Activated CD4-positive, alpha-beta T cell treated with anti-CD3 and anti-CD28 coated beads, Interleukin-2, amount 50 U/mL, for 48 hours (primary cell): ENCODE data around the gene TBX18.

ENCODE experiments used
- DNase-seq, 2 experiments: peaks; one replicate each; pipeline ENCODE4 v3.0.0-alpha.2; 2020

The TBX18 gene

DNA sequence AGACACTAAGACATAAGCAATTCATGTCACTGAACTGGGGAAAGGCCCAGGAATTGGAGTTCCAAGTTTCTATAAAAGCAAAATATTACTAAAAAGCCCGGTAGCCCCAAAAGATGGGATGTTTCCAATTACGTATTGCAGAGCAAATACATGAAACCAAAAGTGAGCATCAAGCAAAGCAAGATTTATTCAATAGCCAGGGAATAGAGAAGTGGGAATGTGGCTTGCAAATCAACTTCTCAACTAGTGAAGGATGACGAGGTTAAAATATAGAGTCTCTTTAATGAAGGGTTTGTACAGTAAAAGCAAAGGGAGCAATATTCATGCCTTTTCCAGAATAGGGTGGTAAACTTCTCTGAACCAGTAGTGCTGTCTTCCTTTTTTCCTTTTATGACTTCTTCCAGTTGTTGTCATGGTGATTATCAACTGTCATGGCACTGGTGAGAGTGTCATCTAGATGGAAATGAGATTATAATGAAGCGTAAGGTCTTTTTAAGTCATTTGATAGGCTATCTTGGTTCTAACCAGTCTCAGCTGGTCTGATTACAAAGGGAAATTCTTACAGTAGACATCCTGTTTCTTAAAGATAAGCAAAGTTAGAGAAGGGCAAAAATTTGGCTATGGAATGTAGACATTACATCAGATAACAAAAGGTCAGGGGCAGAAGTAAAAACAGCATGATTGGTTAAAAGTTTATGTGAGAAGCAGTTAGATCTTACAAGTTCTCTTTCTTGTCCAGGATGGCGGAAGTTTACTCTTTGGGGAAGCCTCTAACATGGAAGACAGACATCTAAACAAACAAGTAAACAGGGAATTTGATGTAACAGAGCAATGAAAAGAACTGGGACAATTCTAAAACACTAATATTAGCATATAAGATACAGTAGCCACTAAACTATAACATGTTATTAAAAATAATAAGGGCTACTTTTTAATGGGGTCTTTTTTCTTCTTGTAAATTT, 96.9 kb downstream of the TBX18 start:
- no peak for DNase-seq

DNA sequence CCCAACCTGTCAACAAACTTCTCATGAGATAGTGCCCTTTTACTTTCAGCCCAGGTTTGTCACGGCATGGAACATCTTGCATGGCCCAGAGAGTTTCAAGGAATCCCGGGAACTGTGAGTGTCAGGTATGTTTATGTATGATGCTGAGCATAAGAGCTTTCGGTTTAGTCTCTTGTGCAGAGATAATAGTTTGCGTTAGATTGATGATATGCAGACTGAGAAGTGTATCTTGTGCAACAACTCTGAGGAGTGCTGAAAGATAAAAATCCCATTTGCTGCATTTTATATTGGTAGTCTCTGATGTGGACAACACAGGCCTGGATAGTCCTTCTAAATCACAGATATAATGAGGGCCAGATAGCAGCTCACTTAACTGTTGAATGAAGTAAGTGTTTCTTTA, 99.0 kb downstream of the TBX18 start:
- no peak for DNase-seq

DNA sequence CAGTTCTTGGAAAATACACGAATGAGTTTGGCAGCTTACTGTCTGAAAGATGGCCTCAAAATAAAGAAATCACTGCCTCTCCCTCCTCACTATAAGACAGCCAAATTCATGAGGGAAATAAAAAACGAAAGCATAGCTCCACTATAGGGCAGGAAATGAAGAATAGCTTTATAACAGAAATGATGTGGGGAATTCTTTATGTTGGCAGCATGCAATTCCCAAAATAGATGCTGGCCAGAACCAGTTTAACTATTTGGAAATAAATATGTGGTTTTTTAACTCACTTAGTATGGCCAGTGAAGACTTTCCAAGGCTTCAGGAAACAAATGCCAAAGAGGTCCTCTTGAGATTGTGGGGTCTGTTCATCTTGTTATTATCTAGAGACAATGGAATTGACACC, 100.5 kb downstream of the TBX18 start:
- DNase-seq: no peak

DNA sequence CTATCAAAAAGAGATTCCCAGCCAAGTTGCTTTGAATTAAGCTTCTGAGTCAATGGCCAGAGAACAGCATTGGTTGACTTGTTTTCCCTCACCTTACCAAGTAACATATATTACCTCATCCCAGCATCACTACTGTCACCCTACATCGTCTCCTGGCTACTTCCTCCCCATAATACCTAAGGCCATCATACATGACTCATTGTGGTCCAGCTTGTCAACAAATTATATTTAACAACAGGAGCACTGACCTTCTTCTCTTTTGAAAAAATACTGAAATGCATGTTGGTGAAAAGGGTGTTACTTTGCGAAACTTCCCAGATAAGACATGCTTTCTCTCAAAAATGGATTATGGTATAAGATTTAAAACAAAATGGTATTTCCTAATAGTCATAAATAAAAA, 106.9 kb downstream of the TBX18 start:
- no peak for DNase-seq

DNA sequence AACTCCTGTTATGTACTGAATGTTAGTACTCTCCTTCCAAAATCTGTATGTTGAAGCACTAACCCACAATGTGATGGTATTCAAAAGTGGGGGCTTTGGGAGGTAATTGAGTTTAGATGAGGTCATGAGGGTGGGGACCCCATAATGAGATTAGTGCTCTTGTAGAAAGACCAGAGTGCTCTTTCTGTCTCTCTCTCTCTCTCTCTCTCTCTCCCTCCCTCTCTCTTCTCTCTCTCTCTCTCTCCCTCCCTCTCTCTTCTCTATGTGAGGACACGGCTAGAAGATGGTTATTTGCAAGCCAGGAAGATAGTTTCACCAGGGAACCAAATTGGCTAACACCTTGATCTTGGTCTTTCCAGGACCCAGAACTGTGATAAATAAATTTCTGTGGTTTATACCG, 107.4 kb downstream of the TBX18 start:
- DNase-seq: no peak

DNA sequence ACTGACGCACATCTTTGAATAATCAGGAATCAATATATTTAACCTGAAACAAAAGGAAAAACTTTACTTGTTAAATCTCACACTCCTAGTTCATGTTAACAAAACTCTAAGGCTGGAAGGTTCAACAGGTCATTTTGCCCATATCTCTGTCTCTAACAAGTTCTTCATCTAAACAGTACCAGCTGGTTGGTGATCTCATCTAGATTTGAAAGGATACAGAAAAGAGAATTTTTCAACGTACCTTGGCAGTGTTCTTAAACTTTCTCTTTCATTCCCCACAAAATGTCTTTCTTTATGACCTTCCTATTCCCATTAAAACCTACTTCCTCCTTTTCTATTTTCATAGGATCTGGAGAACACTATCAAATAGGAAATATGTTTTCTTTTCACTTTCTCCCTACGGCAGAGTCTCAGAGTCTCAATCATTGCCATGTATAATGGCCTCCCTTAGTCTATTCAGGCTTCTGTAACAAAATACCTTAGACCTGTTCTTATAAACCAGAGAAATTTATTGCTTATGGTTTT, 111.3 kb downstream of the TBX18 start:
- DNase-seq: no peak

DNA sequence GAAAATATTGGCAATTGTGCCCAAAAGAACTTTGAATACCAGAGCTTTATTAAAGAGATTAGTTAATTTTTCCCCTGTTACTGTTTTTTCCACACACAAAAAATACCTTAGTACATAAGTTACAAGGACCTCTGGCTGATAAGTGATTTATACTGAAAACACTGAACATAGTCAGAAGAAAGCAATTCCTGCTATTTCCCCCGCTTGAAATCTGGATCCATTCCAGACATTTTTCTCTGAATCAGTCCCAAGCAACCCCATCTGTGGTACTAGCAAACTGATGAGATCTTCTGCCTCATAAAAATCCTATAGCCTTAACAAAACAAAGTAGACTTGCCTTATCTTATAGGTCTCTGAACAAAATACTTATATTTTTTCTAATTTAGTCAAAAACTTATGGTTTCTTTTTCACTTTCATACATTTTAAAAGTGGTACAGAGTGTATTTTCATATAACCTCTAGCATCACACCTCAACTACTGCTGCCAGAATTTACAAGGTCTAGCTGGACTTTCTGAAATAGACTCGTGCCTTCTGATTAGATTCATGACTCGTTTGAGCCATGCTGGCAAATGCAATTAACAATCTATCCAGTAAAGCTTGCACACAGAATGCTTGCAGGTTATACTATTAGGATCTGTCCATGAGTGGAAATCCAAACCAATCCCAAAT, 111.9 kb downstream of the TBX18 start:
- DNase-seq: no peak

DNA sequence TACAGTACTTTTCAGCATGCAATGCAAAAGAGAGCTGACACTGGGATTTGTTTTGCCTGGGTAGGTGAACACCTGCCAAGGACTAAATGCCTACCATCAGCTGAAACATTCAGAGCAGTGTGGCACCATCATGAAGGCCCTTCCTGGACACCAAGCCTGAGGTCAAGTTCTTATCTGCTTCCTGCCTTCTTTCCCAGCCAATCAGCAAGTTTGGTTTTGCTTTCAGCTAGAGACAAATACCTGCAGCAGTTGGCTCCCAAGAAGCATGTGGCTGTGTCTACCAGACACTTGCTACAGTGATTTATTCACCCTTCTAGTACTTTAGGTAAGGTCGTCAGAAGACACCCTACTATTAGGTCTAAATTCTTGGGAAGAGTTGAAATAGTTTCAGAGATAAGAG, 112.8 kb downstream of the TBX18 start:
- DNase-seq: no peak

DNA sequence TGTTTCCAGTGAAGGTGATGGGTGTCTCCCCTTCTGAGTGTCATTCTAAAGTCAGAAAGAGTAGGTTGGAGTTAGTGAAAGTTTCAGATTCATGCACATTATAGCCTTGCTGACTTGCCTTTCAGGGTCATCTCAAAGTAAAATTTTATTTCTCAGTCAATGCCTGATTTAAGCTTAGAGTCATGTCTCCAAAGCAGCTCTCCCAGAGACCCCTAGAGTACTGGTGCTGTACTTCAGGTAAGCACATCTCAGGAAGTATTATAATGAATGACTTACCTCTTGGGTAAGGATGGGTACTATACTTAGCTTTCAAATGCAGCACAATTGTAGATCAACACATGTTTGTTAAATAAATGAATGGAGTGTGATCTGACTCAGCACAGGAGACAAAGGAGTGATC, 116.0 kb downstream of the TBX18 start:
- DNase-seq: no peak

DNA sequence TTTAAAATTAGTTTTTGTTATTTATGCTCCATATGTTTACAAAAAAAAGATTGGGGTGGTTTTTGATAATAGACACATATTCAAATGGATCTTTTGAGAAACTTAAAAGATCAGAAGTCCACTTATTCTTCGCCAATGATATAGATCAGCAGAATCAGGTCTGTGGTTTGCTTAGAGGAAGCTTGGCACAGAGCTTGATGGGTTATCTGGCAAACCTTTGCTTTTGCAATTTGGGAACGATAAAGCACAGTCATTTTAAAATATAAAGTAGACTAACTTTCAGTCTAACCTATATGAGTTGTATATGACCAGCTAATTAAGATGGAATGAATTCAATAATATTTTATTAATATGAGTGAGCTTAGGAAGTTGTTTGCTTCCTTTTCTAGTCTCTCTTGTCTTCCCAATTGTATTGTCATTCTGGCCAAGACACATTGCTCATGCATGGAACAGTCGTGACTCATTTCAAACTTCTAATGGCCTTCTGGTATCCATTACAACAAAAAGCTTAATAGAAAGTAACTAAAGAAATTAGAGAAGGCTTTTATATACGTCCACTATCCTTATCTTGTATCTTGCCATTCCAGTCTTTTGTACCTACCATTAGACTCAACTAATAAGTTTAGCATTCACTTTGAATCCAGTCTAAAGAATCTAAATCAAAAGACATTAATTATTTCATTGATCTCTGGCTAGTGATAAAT, 118.7 kb downstream of the TBX18 start:
- DNase-seq: no peak

DNA sequence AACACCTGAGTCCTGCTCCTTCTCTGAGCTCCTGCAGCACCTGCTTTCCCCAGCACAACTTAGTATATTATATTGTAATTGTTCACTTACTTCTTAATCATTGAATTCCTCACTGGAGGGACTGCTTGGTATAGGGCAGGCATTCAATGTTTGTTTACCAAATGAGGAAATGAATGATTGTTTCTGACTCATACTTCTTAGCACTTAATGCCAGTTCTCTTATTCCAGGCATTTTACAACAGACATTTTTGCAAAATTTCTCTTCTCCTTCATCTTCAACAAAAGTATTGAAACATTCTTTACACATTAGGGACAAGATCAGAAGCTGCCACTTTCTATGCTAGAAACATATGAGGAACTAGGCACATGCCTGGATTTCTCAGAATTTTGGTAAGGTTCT, 119.4 kb downstream of the TBX18 start:
- no peak for DNase-seq

DNA sequence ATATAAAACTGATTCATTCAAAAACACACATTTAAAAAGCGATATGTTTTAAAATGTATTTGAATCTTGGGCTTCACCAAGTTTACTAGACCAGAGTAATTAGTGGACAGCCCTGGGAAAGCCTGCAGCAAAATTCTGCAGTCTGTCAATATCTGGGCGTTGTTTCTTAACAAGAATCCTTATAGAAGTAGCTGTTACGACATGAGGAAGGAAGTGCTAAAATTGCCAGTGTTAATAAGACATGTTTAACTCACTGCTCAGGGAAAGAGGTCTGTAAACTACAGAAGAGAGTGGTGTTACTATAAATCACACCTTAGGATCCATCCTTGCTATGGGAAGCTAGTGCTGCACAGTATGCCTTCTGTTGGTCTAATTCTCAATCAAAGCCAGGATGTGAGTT, 120.6 kb downstream of the TBX18 start:
- DNase-seq: no peak

DNA sequence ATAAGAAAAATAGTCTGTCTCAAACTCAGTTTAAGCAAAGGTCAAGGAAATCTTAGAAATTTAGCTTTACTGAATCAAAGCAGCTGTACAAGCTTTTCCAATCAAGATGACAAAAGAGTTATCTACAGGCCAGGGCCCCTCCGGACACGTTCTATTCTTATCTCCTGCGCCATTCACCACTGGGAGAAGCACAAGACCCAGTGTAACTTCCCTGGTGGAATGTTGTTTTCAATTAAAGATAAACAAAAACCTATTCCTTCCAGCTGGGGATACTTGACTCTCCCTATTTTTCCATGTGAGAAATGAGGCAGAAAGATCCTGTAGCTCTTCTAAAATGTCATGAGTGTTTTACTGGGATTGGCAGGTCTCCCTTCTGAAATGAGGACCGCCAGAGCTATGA, 123.3 kb downstream of the TBX18 start:
- no peak for DNase-seq

DNA sequence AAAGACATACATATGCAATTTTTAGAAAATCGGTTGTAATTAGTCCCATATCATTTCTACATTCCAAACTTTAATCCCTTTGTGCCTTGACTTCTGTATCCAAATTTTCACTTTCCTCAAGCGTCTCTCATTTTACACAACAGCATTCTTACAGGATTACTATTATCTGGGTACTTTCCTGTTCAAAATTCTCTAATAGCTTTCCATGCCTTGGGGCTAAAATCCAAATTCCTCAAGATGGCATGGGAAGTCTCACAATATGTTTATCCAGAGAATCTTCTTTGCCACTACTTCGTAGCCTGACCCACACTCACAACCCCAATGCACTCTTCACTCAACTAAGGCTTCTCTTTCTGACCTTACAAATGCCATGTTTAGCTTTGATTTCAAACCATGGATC, 125.0 kb downstream of the TBX18 start:
- DNase-seq: no peak

DNA sequence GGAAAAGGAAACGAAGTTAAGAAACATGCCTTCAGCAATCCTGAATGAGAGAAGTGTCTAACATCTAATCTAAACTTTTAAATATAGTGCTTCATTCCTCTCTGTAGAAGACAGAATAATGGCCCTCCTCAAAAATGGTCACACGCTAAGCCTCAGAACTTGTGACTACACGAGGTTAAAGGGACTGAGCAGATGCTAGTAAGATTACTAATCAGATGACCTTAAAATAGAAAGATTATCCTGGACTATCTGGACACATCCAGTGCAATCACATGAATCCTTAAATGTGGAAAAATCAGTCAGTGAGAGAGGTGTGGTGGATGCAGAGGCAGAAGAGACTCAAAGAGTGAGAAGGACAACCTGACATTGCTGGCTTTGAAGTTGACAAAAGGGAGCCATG, 126.1 kb downstream of the TBX18 start:
- no peak for DNase-seq
